SU-DHL-6 (cell line): Measurements from ENCODE around the gene DUSP16.

Source experiments
- H2AFZ ChIP-seq: fragments of 200-600 bp; sonication (generic); 2 replicates; pipeline ENCODE4 v1.6.1; 2014; ENCODE audit warnings: low read depth, mild to moderate bottlenecking, moderate library complexity, mixed read lengths, antibody characterized with exemption, low read length; ENCODE audit not compliant: severe bottlenecking
- H3F3A ChIP-seq: fragments of 200-600 bp; shearing (Covaris generic); 2 replicates; pipeline ENCODE4 v1.6.0; 2016; ENCODE audit warnings: antibody characterized with exemption, mild to moderate bottlenecking; ENCODE audit not compliant: insufficient read depth
- H3K27ac ChIP-seq: fragments of 200-600 bp; sonication (generic); 2 replicates; pipeline ENCODE4 v1.5.1; 2016; ENCODE audit warnings: low read depth, mild to moderate bottlenecking, low read length, moderate library complexity, mixed read lengths
- H3K27me3 ChIP-seq: fragments of 200-600 bp; sonication (generic), shearing (Covaris generic); 2 replicates; pipeline ENCODE4 v1.6.0; 2014; ENCODE audit warnings: mild to moderate bottlenecking, low read length
- H3K36me3 ChIP-seq: fragments of 200-600 bp; sonication (generic); 2 replicates; pipeline ENCODE4 v1.6.1; 2014; ENCODE audit warnings: mild to moderate bottlenecking, low read length, mixed read lengths
- H3K4me2 ChIP-seq: fragments of 300-600, 200-600 bp; shearing (Covaris generic), sonication (generic); 2 replicates; pipeline ENCODE4 v1.6.0; 2014; ENCODE audit warnings: low read length, low read depth, mild to moderate bottlenecking; ENCODE audit not compliant: poor library complexity, severe bottlenecking
- H3K4me3 ChIP-seq: fragments of 200-600 bp; sonication (generic); 2 replicates; pipeline ENCODE4 v1.5.1; 2014; ENCODE audit warnings: antibody characterized with exemption, low read length, mild to moderate bottlenecking, mixed read lengths; ENCODE audit not compliant: insufficient read depth, poor library complexity, severe bottlenecking
- H3K79me2 ChIP-seq: fragments of 200-600 bp; sonication (generic); 2 replicates; pipeline ENCODE4 v1.6.1; 2014; ENCODE audit warnings: mild to moderate bottlenecking, low read length, moderate library complexity; ENCODE audit not compliant: insufficient read depth
- H3K9ac ChIP-seq: fragments of 200-600 bp; sonication (generic); 2 replicates; pipeline ENCODE4 v1.7.0; 2014; ENCODE audit warnings: mild to moderate bottlenecking, low read length
- H3K9me2 ChIP-seq: fragments of 200-600 bp; sonication (generic); replicated peaks from 2 replicates; pipeline ENCODE4 v1.6.1; 2014; ENCODE audit warnings: low read length; ENCODE audit not compliant: insufficient read depth
- H3K9me3 ChIP-seq: fragments of 200-600 bp; sonication (generic); 2 replicates; pipeline ENCODE4 v1.6.1; 2014; ENCODE audit warnings: low read length, mixed read lengths; ENCODE audit not compliant: insufficient read depth
- H4K20me1 ChIP-seq: fragments of 200-600 bp; sonication (generic); 2 replicates; pipeline ENCODE4 v1.6.1; 2014; ENCODE audit warnings: low read depth, mild to moderate bottlenecking, antibody characterized with exemption, low read length, moderate library complexity, mixed read lengths
- CTCF ChIP-seq: fragments of 200-600 bp; sonication (generic); IDR thresholded peaks from one replicate; pipeline ENCODE4 v1.5.1; 2017; ENCODE audit warnings: antibody characterized with exemption, mild to moderate bottlenecking, low read length, moderate library complexity; ENCODE audit not compliant: insufficient read depth, poor library complexity, severe bottlenecking
- EZH2phosphoT487 ChIP-seq: fragments of 200-600 bp; sonication (generic), shearing (Covaris generic); conservative IDR thresholded peaks from 2 replicates; pipeline ENCODE4 v1.6.1; 2018; ENCODE audit warnings: mild to moderate bottlenecking, antibody characterized with exemption, low read length, moderate library complexity, mixed read lengths

Gene DUSP16

GRCh38 chr12:12511895-12512711 is 50.6 kb downstream of the DUSP16 start:
- Histone ChIP-seq H3K9me3 (no peaks in the 10 kb centered on the region), H3K9me2 (no peaks in the 10 kb centered on the region), H3K9ac (no peak overlapping the region), H3F3A (no peaks in the 10 kb centered on the region), H3K27me3 (no peaks in the 10 kb centered on the region), H3K79me2 (no peaks in the 10 kb centered on the region), H3K36me3 (no peaks in the 10 kb centered on the region), H3K4me2 (no peak overlapping the region), H3K4me3 (no peak overlapping the region), H3K27ac (no peak overlapping the region), H4K20me1 (no peaks in the 10 kb centered on the region), H2AFZ (no peak overlapping the region)
- TF ChIP-seq EZH2phosphoT487 (no peak), CTCF (no peak)

DNA sequence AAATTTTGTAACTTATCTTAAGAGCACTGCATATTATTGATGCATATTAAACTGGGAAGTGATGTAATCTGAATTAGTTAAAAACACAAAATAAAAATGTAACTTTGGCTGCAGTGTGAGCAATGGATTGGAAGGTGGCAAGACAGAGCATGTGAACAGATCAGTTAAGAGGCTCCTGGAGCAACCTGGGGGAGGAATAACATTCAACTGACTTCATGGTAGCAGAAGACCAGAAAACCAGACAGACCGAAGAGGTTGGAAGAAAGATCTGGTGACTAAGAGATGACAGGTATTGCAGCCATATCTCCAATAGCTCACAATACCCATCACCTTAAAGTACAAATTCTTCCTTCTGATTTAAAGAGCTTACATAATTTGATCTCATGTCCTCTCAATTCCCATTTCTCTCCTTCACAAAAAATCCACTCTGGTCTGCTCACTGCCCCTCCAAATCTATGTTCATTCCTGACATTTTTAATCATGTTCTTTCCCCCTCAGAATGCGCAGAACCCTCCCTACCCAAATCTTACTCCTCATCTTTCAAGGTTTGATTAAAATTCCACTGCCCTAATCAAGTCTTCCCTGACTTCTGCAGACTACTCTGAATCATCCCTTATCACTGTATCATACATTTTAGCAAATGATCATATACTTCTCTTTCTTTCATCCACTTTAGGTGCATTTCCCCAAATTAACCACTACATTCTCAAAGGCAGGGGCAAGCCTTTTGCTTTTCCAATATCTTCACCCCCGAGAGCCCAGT is 51.5 kb downstream of the DUSP16 start:
- Histone ChIP-seq H3K36me3 (no peaks in the 10 kb centered on the region), H3F3A (no peaks in the 10 kb centered on the region), H3K9ac (no peak overlapping the region), H3K27ac (no peak overlapping the region), H3K9me2 (no peaks in the 10 kb centered on the region), H4K20me1 (no peaks in the 10 kb centered on the region), H3K9me3 (no peaks in the 10 kb centered on the region), H3K27me3 (no peaks in the 10 kb centered on the region), H2AFZ (no peak overlapping the region), H3K4me3 (no peak overlapping the region), H3K79me2 (no peaks in the 10 kb centered on the region), H3K4me2 (no peak overlapping the region)
- TF ChIP-seq EZH2phosphoT487 (no peak), CTCF (no peak)

DNA sequence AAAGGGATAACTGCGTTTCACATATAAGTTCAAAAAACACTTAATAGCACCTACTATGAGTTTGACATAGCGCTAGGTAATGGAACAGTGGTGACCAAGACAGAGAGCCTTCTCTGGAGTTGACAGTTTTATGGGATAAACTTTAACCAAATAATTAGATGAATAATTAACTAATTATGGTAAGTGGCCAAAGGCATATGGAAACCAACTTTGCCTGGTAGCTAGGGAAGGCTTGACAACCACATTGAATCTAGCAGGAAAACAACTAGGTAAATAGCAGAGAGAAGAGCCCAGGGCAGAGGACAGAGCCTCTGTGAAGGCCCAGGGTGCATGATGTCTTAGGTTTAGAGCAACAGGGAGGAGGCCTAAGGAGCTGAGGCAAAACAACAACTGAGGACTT is 52.1 kb downstream of the DUSP16 start:
- no peak overlapping the region for H3K4me3 ChIP-seq
- no peak overlapping the region for H3K4me2 ChIP-seq
- H3K27ac ChIP-seq: no peak overlapping the region
- no peaks in the 10 kb centered on the region for H4K20me1 ChIP-seq
- no peaks in the 10 kb centered on the region for H3K9me2 ChIP-seq
- no peaks in the 10 kb centered on the region for H3K27me3 ChIP-seq
- H3K79me2 ChIP-seq: no peaks in the 10 kb centered on the region
- no peak for TF ChIP-seq CTCF
- no peak for TF ChIP-seq EZH2phosphoT487
- H3F3A ChIP-seq: no peaks in the 10 kb centered on the region
- H3K9ac ChIP-seq: no peak overlapping the region
- no peaks in the 10 kb centered on the region for H3K36me3 ChIP-seq
- no peaks in the 10 kb centered on the region for H3K9me3 ChIP-seq
- no peak overlapping the region for H2AFZ ChIP-seq
